Right renal cortex interstitium (tissue), 3 donors: ENCODE measurements around the gene RSPO4. TPM values are rescaled to one million over a fixed set of nuclear protein-coding genes. Genes with fewer than 3 reads are reported as not detected.
"Not testable (repeated sequence)": the region's sequence is repeated elsewhere in the genome, so short reads cannot be mapped to it uniquely, and the experiment has no call there.

Source experiments
- DNase-seq, 3 donors: peaks; one replicate each; pipeline ENCODE4 v3.0.0-alpha.2; 2013; ENCODE audit warnings: low read depth in 3 of 3, low spot score in 2 of 3
- polyA plus RNA-seq, 3 donors: library from polyadenylated mRNA; unstranded; fragments of 120-200 nt; gene quantifications; one replicate each; pipeline ENCODE4 v1.2.1, GENCODE V29; 2013; ENCODE audit not compliant: insufficient read length in 3 of 3

The RSPO4 gene
- polyA plus RNA-seq = 1 to 10 TPM; 1.0 to 1.1 (median 1.1) TPM

DNA sequence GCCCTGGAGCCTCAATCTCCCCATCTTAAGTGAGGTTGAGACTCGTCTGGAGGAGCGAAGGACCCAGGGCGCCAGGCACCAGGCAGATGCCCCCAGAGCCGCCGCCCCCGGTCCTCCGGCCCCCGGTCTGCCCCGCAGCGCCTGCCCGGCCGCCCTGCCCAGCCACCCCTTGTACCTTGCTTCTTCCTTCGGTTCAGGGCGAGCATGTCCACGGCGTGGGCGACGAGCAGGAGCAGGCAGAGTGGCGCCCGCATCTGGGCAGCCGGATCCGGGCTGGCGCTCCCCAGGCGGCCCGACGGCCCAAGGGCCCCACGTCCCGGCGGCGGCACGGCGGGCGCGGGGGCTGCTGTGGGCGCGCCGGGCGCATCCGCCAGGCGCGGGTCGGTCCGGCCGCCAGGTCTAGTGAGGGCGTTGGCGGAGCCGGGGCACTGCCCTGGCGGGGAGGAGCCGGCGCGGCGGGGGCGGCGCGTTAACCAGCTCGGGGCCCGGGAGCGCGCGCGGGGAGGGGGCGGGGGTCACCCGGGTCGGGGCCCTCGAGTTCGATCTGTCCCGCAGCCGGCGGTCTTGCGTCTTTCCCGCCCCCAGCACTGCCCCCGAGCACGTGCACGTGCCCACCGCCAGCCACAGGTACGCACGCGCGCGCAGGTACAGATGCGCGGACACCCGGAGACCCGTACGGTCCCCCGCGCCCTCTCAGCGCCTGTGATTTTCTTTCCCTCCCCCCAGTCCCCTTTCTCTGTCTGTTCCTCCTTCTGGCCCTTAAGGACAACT is at the start of gene RSPO4:
TSS of gene RSPO4 (minus strand) at position 401 of the 771 bp plus-strand sequence. CDS start at position 254, 147 bp downstream.
- DNase-seq = no peak

DNA sequence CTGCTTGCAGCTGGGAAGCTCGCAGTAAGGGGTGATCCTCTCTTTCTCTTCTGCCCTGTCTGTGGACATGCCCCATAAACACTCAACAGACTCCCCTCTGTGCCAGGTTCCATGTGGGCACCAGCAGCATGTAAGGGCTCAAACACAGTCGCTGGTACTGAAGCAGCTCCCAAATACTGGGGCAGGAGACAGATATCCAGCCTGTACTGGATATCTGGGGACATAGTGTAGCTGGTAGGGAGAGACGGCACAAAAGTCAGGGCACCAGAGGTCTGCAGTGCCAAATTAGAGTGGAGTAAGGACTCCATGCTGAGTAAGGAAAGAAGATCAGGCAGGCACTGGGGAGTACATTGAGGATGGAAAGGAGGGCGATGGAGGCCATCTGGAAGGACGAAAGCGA is 48.3 kb upstream of the RSPO4 start:
- no peak for DNase-seq

- DNase-seq = no peak
Measured at GRCh38 chr20:1045860-1046418, 43.8 kb upstream of the RSPO4 start.

DNA sequence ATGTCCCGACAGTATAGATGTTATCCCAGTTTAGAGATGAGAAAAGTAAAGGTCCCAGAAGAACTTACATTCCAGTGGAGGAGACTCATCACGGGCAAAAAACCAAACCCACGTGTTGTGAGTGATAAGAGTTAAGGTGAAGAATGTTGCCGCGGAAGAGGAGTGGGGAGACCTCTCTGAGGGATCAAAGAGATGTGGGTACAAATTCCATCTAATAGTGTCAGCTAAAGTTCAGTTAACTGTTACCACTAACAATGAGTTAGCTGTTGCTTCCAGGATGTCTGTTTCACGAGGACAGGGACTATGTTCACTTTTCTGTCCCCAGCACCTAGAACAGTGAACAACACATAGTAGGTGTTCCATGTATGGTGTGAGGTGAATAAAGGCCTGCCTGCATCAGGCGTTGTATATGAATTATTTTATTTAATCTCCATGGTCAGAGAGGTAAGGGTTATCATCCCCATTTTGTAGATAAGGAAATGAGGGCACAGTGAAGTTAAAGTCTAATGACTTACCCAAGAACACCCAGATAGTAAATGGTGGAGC is 39.8 kb upstream of the RSPO4 start:
- no peak for DNase-seq

DNA sequence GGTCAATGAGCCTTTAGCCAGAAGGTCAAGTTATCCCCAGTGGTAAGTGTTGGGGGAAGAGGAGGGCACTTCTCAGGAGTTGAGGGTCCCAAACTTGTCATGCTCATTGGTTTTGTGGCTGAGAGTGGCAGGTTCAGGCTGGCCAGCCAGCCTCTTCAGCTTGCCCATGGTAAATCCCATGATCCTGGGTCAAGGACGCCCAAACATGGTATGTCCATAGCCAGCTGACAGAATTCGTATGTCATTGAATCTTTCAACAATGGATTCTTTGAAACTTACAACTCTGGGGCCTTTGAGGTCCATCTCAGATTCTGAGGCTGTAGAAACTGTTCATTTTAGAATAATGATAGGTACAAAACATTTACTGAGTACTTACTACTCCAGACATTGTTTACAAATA is 36.1 kb upstream of the RSPO4 start:
- no peak for DNase-seq

DNA sequence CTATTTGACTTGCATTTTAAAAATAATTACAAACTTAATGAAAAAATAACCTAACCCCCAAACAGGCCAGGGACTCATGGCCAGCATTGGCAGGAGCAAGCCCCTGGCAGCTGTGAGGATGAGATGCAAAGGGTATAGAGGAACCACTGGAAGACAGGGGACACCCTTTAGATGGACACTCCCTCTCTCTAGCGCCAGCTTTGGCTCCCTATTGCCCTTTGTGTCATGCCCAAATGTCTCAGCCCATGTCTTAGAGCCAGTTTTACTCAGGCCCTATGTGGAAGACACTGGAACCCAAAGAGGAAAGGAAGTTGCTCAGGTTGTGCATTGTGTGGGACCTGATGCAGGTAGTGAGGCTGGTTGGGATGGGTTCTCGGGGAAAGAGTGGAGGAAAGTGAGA is 34.9 kb upstream of the RSPO4 start:
- DNase-seq = no peak

- no peak for DNase-seq
Measured at GRCh38 chr20:1035466-1035865, 33.4 kb upstream of the RSPO4 start.

- DNase-seq = no peak
Measured at GRCh38 chr20:1034415-1034789, 32.3 kb upstream of the RSPO4 start.

DNA sequence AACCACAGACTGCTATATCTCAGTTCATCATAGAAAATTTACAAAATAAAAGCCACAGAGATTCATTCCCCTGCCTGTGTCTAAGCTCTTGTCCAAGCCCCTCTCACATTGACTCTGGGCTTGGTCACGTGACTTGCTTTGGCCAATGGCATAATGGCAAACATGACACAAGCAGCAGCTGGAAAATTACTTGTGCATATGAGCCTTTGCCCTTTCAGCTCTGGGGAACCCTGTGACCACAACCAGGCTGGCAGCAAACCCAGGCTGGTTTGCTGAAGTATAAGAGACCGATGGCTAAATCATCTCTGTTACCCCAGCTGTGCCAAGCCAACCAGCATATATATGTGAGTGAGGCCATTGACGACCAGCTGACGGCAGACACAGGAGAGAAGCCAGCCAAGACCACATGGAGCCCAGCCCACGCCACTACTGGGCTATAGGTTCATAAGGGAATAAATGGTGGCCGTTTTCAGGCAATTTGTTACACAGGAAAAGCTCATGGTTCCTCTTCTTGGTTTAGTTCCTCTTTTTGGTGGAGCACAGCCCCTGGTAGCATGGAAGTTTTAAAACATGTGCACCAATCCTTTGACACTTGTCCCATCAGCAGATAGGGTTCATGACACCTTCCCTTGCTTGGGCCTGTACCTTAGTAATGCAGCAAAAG is 31.8 kb upstream of the RSPO4 start:
- no peak for DNase-seq

DNA sequence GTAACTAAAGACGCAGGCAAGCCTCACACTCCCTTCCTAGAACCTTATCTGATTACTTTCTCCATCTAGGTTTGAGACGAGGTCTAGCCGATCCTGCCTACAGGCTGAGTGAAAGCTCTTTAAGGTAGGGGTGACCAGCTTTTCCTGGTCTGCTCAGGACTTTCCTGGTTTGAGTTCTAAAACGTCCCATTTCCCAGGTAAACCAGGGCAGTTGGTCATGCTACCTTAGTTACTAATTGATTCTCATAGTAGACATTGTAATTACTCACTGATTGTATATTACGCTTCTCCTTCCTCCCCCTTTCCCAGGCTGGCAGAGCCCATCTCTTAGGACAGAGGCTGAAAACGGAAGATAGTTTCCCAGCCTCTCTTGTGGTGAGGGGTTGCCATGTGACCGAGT is 27.9 kb upstream of the RSPO4 start:
- no peak for DNase-seq

DNA sequence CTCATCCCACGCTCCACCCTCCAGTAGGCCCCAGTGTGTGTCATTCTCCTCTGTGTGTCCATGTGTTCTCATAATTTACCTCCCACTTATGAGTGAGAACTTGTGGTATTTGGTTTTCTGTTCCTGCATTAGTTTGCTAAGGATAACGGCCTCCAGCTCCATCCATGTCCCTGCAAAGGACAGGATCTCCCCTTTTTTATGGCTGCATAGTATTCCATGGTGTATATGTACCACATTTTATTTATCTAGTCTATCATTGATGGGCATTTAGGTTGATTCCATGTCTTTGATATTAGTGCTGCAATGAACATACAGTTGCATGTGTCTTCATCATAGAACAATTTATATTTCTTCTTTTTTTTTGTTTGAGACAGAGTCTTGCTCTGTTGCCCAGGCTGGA is 24.1 kb upstream of the RSPO4 start:
- DNase-seq = not testable (repeated sequence)

DNA sequence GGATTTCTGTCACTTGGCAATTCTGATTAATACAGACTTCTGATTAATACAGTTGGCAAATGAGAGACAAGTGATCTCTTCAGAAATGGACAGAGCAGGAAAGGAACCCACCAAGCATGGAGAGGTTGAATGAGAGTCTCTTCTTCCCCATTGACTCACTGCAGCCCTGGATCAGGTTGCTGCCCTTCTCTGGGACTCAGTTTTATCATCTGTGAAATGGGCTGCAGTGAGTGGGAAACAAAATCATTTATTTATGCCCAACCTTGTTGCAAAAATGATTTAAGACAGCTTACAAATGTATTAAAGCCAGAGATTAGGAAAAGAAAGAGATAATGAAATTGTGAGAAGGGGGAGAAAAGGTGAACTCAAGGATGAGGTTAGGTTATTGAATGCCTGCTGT is 20.8 kb upstream of the RSPO4 start:
- DNase-seq = no peak

DNA sequence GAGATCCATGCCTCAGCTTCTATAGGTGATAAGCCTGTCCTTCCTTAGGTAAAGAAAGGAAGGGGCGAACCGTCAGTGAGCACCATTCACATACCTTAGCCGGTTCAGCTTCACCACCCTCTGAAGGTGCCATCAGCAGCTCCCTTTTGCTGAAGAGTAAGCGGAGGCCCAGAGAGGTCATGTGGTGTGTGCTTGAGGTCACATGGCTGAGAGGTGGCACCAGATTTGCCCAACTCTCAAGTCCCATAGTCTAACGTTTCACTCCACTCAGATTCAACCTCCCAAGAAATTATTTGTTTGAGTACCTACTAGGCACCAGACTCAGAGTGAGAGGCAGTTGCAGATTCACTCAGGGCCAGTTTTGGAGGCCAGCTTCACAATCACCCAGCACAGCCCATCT is 18.5 kb upstream of the RSPO4 start:
- no peak for DNase-seq

- DNase-seq = no peak
Measured at GRCh38 chr20:1019344-1019743, 17.2 kb upstream of the RSPO4 start.

- DNase-seq = no peak
Measured at GRCh38 chr20:1017677-1018076, 15.6 kb upstream of the RSPO4 start.

GRCh38 chr20:1015181-1015580 is 13.1 kb upstream of the RSPO4 start:
- DNase-seq = no peak

GRCh38 chr20:1014471-1014870 is 12.4 kb upstream of the RSPO4 start:
- no peak for DNase-seq

DNA sequence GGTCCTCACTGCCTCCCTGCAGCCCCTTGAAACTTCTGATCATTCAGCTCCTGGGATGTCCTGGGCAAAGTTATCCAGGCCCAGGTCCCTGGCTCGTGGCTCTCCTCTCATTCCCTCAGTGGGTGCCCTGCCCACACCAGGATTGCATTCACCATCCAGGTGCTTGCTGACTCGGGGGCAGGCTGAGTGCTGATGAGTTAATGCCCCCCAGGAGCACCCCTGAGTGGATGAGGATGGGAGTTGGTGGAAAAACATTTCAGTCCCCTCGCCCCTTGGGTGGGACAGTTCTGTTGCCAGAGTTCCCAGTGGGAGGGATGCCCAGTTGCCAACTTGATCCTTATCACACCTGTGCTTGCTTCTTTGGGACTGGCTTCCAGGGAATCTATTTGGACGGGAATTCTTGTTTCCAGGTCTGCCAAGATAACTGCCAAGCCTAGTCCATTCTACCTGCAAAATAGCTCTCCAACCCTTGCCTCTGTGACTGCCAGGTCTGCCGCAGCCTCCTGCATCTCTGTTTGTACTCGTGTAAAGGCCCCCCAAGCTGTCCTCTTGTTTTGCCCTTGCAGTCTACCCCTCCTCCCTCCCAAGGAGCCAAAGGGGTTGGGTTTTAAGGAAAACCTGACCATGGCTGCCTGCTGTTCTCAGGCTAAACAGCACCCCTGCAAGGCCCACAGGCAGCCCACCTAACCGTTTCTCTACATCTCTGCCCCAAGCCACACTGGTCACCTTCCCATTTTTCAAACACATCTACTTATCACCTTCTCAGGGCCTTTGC is 11.6 kb upstream of the RSPO4 start:
- no peak for DNase-seq

- DNase-seq = no peak
Measured at GRCh38 chr20:1012359-1013168, 10.5 kb upstream of the RSPO4 start.

DNA sequence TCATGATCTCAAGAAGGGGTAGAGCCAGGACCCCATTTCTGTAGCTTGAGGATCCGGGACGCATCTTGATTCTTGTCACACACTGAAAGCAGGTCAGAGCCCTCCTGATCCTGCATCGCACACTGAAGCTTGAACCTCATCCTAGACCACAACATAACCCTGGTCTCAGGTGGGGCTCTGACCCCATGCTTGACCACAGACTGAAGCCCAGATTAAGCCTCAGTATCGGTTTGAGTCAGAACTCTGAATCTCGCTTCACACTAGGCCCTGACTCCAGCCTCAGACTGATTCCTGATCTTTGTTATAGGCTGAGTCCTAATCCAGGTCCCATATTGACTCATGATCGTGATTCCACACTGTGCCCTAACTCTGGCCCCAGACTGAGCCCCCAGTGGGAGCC is 8.5 kb upstream of the RSPO4 start:
- no peak for DNase-seq
